ENCODE data around the gene MEI1. TPM values are rescaled to one million over a fixed set of nuclear protein-coding genes. Genes with fewer than 3 reads are reported as not detected.
A peak's percentile ranks its signal among the peaks of the same experiment; 100 is the strongest.
"Not testable (repeated sequence)": the region's sequence is repeated elsewhere in the genome, so short reads cannot be mapped to it uniquely, and the experiment has no call there.

MEI1 gene
- total RNA-seq, 2 experiments from 2014 or later: 27.7 to 28.4 TPM

GRCh38 chr22:41661088-41661487, 38.2 kb upstream of the MEI1 start:
- H3K4me3 Mint-ChIP-seq: no peak overlapping the region
- DNase-seq (no peak), ATAC-seq (no peak)
- intact Hi-C loops (cut with micrococcal nuclease): no loop called here
- H3K27me3 Mint-ChIP-seq: no peaks in the 10 kb centered on the region
- peaks cover 62% of the 10 kb centered on the region for H3K36me3 Mint-ChIP-seq (ENCODE audit: low read depth)
- H3K4me1 Mint-ChIP-seq (ENCODE audit: low read depth): no peaks in the 10 kb centered on the region
- ChIA-PET POLR2A (interaction anchor here (0.7 to 1.6 kb wide), 3 partner anchors 22 to 39 kb away, joined by 4 to 5 read pairs (median 4); partner anchors contain the start of genes SNU13 and XRCC6), CTCF (interaction anchor here (3.0 kb wide), 1 partner anchor 36 kb away, joined by 10 read pairs; no protein-coding TSS in a partner anchor)
- no peak for TF ChIP-seq CTCF (IDR thresholded peaks at IDR 0.05)
- H3K9me3 Mint-ChIP-seq: no peaks in the 10 kb centered on the region
- H3K27ac Mint-ChIP-seq: no peak overlapping the region

GRCh38 chr22:41661713-41662112, 37.6 kb upstream of the MEI1 start:
- ATAC-seq: no peak
- DNase-seq: no peak
- H3K4me3 Mint-ChIP-seq: no peak overlapping the region
- intact Hi-C loops (cut with micrococcal nuclease): no loop called here
- H3K36me3 Mint-ChIP-seq (ENCODE audit: low read depth): peaks cover 61% of the 10 kb centered on the region
- POLR2A ChIA-PET: interaction anchor here (0.7 kb wide), 1 partner anchor 40 kb away, joined by 5 read pairs; the partner anchor contains the start of gene XRCC6
- CTCF ChIA-PET: no interaction called here
- H3K27me3 Mint-ChIP-seq: no peaks in the 10 kb centered on the region
- TF ChIP-seq CTCF (IDR thresholded peaks at IDR 0.05): no peak
- no peaks in the 10 kb centered on the region for H3K9me3 Mint-ChIP-seq
- no peak overlapping the region for H3K27ac Mint-ChIP-seq
- H3K4me1 Mint-ChIP-seq (ENCODE audit: low read depth): peaks cover 3% of the 10 kb centered on the region

- H3K4me1 Mint-ChIP-seq (ENCODE audit: low read depth); ATAC-seq; H3K4me3 Mint-ChIP-seq; DNase-seq; H3K9me3 Mint-ChIP-seq; H3K27me3 Mint-ChIP-seq; intact Hi-C loops (cut with micrococcal nuclease): not testable (repeated sequence)
- ChIA-PET POLR2A (interaction anchor here (0.6 to 1.5 kb wide), 3 partner anchors 11 to 411 kb away, joined by 3 to 6 read pairs (median 4); partner anchors contain the start of genes DESI1 and XRCC6), CTCF (interaction anchor here (2.2 to 5.5 kb wide), 2 partner anchors 8 to 33 kb away, joined by 8 to 66 read pairs; no protein-coding TSS in a partner anchor)
- Mint-ChIP-seq H3K36me3 (ENCODE audit: low read depth) (peaks cover 48% of the 10 kb centered on the region), H3K27ac (peak overlapping the region; percentile 52)
Measured at GRCh38 chr22:41663594-41663993, 35.7 kb upstream of the MEI1 start.

GRCh38 chr22:41664490-41664889, 34.8 kb upstream of the MEI1 start:
- no peak for TF ChIP-seq CTCF (IDR thresholded peaks at IDR 0.05)
- peaks cover 50% of the 10 kb centered on the region for H3K36me3 Mint-ChIP-seq (ENCODE audit: low read depth)
- no peaks in the 10 kb centered on the region for H3K27me3 Mint-ChIP-seq
- H3K9me3 Mint-ChIP-seq: no peaks in the 10 kb centered on the region
- ChIA-PET POLR2A (interaction anchor here (0.9 to 1.6 kb wide), 6 partner anchors 9 to 44 kb away, joined by 3 to 6 read pairs (median 4); partner anchors contain the start of genes DESI1, SNU13 and XRCC6), CTCF (interaction anchor here (1.0 to 5.5 kb wide), 4 partner anchors 9 to 82 kb away, joined by 3 to 66 read pairs (median 6); no protein-coding TSS in a partner anchor)
- intact Hi-C loops (cut with micrococcal nuclease): no loop called here
- DNase-seq (no peak), ATAC-seq (no peak)
- peak overlapping the region; percentile 47 for H3K27ac Mint-ChIP-seq
- peaks cover 11% of the 10 kb centered on the region for H3K4me1 Mint-ChIP-seq (ENCODE audit: low read depth)
- no peak overlapping the region for H3K4me3 Mint-ChIP-seq

- Mint-ChIP-seq H3K36me3 (ENCODE audit: low read depth) (peaks cover 46% of the 10 kb centered on the region), H3K9me3 (no peaks in the 10 kb centered on the region), H3K27me3 (no peaks in the 10 kb centered on the region), H3K27ac (peak overlapping the region; percentile 68), H3K4me1 (ENCODE audit: low read depth) (peaks cover 11% of the 10 kb centered on the region), H3K4me3 (no peak overlapping the region)
- DNase-seq (no peak), ATAC-seq (no peak)
- TF ChIP-seq CTCF (IDR thresholded peaks at IDR 0.05): no peak
- CTCF ChIA-PET: interaction anchor here (1.0 to 5.5 kb wide), 4 partner anchors 9 to 82 kb away, joined by 3 to 66 read pairs (median 6); no protein-coding TSS in a partner anchor
- POLR2A ChIA-PET: interaction anchor here (0.9 to 1.6 kb wide), 5 partner anchors 9 to 28 kb away, joined by 3 to 8 read pairs (median 4); partner anchors contain the start of gene SNU13
- intact Hi-C loops (cut with micrococcal nuclease): no loop called here
Measured at GRCh38 chr22:41664951-41665350, 34.4 kb upstream of the MEI1 start.

Data from activated CD8-positive, alpha-beta T cell treated with anti-CD3 and anti-CD28 coated beads for 36 hours (primary cell).